ENCODE data around the gene FYTTD1.

FYTTD1 gene

DNA sequence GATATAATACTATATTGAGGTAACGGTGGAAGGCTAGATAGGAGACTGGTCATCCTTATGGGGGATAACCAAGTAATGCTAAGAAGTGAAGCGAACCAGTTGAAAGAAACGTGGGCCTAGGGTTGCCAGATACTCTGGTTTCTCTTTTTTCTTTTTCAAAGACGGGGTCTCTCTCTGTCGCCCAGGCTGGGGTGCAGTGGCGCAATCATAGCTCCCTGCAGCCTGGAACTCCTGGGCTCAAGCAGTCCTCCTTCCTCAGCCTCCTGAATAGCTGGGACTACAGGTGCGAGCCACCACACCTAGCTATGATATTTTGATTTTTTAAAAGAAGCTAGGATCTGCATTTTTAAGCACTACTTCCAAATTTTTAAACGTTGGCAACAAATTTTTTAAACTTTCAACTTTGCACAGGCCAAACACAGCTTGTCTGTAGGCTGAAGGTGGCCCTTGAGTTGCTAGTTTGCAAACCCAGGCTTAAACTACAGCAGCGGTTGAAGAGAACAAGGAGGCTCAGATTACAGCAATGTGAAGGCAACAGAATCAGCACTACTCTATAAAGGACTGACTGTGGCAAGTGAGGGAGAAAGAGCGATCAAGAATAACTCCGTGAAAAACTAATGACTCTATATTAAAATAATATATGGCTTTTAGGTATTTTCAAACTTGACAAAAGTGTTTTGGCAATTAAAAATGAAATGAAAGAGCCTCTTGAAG is 11.8 kb upstream of the FYTTD1 start:
- no peak for DNase-seq

GRCh38 chr3:197742787-197743186 is 6.9 kb upstream of the FYTTD1 start:
- DNase-seq: no peak

- DNase-seq: no peak
Measured at GRCh38 chr3:197746209-197746608, 3.5 kb upstream of the FYTTD1 start.

DNA sequence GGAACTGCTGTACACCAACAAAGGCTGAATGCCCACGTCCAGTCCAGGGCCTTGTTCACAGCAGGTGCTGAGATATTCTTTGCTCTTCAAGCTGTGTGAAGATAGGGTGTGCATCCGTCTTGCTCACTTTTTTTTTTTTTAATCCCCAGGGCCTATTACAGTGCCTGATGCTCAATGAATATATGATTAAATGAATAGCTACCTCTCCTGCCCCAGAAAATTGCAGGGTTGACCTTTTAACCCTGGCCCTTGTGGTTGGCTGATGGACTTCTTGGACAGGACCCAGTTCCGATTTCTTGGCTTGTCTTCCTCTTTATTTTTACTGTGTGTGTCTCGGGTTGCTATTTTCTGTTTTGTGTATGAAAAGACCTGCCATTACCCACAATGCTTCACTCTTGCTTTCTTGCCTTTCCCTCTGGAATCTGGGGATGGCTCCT is 2.9 kb upstream of the FYTTD1 start:
- DNase-seq: peak; percentile 94

DNA sequence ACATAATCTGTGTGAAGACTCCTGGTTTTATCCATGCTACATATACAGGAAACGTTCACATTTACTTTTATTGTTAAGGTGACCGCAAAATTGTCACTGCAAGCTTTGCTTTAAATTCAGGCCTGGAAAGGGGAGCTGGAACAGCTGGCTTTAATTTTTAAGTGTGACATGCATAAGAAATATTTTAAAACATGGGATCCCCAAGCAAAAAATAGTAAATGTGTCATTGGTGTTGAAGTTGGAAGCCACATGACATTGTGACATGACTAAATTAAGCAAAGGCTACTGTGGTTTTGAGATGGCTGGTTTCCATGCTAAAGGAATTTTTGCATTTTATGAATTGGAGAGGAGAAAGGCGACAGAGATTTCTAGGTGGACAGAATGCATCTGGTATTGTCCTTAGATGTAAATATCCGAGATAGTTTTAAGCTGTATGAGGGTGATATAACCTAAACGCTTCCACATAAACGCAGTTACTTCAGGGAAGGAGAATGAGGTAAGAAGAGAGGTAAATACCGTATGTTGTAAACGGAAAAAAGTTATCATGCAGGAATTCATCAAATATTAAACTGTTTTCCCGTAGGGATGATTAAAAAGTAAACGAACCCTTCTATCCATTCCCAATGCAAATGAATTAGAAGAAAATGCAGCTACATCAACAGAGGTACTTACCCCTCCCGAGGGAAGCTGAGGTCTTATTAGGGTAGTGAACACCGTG is 927 bp upstream of the FYTTD1 start:
- DNase-seq: no peak

DNA sequence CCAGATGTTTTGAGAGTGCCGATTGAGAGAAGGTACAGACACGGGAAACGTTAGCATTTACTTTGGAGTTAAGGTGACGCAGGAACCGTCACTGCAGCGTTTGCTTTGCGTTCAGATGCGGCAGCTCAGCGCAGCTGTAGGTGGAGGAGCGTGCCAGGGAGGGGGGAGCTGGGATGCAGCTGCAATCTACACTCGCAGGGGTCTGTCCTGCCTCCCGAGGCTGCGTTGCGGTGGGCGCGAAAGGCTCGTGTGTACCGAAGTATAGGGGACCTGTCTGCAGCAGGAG is 425 bp upstream of the FYTTD1 start:
- peak; percentile 80 for DNase-seq

- DNase-seq: peak; percentile 85
Measured at GRCh38 chr3:197750396-197750831, 731 bp downstream of the FYTTD1 start.

- peak; percentile 61 for DNase-seq
Measured at GRCh38 chr3:197750858-197751737, 1.4 kb downstream of the FYTTD1 start.

DNA sequence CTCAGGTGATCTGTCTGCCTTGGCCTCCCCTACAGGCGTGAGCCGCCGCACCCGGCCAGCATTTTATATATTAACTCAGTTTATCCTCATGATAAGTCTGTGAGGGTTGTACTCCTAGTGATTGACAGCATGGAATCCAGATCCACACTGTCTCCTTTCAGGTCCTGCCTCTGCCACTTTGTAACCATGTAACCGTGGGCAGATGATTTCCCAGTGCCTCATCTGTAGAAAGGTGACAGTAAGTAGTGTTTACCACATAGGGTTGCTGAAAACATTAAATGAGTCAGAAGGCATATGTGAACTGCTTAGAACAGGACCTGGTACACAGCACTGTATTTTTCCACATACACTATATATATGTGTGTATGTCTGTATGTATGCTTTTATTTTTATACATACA is 2.4 kb downstream of the FYTTD1 start:
- DNase-seq: no peak

DNA sequence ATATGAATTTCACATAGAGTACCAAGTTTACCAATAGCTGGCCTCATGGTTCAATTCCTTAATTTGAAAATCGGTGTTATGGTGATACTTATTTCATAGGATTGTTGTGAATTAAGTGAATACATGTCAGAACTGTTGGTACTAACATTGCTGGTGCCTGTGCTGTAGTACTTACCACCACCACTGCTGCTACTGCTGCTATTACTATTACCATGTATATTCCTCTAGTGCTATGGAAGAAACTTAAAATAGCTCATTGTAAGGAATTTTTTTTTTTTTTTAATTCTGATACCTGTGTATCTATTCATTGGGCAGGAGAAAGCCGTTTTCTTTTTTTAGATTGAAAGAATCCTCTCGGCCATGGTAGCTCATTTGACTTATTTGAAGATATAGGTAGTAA is 3.6 kb downstream of the FYTTD1 start:
- DNase-seq: no peak

GRCh38 chr3:197756704-197757103 is 7.0 kb downstream of the FYTTD1 start:
- DNase-seq: no peak

GRCh38 chr3:197758512-197758911 is 8.8 kb downstream of the FYTTD1 start:
- DNase-seq: no peak

- DNase-seq: no peak
Measured at GRCh38 chr3:197761784-197762183, 12.1 kb downstream of the FYTTD1 start.

- DNase-seq: no peak
Measured at GRCh38 chr3:197775317-197775716, 25.6 kb downstream of the FYTTD1 start.

DNA sequence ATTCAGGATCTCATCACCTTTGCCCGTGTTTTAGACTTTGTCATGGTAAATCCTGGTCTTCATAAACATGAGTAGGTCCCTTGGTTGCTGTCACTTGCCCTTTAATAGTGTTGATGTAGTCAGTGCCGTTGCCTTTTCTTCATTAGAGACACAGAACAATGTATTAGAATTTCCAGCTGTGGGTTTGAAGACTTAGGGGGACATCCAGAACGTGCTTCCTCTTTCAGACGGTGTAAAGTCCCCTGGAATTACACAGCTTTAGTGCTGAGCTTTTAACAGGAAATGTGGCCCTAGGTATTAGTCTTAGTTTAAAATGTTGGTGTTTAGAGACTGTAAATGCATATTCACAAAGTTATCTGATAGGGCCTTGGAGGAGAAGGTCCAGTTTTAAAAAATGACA is 32.5 kb downstream of the FYTTD1 start:
- DNase-seq: no peak

DNA sequence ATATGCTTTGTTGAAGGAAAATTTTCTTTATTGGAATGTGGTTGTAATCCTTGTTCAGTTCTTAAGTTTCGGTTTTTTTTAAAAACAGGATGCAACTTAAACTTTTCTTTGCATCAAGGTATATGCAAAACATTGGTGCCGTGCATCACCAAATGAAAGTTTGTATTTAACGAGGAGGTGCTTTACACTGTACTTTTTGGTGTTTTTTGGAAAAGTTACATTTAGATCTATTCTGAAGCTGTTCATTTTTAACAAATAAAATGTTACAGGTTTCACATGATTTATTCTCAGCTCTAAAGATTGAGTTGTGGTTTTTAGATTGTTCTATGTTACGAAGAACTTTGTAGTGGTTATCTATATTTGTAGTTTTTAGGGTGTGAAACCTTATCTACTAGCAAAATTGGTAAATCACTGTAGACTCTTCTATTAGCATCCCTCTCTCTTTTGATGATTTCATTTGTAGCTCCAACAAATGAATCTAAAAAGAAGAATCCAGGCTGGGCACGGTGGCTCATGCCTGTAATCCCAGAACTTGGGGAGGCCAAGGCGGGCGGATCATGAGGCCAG is 34.4 kb downstream of the FYTTD1 start:
- no peak for DNase-seq

GRCh38 chr3:197787412-197787811 is 37.7 kb downstream of the FYTTD1 start:
- DNase-seq: no peak

- DNase-seq: no peak
Measured at GRCh38 chr3:197789309-197789708, 39.6 kb downstream of the FYTTD1 start.

DNA sequence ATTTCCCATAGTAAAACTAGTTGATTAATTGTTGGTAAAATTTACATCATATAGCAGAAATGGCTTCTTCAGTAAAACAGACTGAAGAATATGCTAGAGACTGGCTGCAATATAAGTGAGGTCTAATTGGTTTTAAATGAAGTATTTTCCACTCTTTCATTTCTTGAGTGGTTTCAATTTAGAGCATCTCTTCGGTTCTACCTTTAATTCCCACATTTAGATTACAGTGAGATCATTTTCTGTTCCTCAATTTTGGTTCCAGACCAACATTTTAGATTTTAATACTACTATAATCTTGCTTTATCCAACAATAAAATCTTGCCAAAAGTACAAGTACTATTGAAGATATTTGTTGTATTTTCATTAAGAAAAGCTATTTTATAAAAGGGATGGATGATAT is 40.4 kb downstream of the FYTTD1 start:
- DNase-seq: no peak

DNA sequence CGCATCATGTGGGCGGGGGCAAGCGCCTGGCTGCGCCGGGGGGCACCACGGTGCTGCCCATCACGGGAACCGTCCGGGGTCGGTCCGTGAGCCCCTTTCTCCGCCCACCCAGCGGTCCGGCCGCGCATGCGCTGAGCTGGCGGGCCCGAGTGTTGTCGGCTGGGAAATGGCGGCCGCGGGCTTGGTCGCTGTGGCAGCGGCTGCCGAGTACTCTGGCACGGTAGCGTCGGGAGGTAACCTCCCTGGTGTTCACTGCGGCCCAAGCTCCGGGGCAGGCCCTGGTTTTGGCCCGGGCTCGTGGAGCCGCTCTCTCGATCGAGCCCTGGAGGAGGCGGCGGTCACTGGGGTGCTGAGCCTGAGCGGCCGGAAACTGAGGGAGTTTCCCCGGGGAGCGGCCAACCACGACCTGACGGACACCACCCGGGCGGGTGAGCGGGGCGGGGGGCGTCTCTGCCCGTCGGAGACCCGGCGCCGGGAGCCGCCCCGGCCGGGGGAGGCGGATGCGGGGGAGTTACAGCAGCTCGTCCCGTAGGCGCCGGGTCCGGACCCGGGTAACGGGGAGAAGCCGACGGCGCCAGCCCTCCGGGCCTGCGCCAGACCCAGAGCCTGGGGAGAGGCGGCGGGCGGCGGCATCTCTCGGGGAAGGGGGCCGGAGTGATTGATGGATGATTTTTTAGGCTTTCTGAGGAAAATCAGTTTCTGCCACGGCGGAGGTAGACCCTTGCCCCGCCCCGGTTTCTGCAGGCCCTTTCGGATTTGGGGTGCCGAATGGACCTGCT is 41.6 kb downstream of the FYTTD1 start, which contains the start of gene LRCH3:
TSS of gene LRCH3 (plus strand) at position 142 of the 779 bp plus-strand sequence. CDS start at position 167, 25 bp downstream.
- peak; percentile 77 for DNase-seq

DNA sequence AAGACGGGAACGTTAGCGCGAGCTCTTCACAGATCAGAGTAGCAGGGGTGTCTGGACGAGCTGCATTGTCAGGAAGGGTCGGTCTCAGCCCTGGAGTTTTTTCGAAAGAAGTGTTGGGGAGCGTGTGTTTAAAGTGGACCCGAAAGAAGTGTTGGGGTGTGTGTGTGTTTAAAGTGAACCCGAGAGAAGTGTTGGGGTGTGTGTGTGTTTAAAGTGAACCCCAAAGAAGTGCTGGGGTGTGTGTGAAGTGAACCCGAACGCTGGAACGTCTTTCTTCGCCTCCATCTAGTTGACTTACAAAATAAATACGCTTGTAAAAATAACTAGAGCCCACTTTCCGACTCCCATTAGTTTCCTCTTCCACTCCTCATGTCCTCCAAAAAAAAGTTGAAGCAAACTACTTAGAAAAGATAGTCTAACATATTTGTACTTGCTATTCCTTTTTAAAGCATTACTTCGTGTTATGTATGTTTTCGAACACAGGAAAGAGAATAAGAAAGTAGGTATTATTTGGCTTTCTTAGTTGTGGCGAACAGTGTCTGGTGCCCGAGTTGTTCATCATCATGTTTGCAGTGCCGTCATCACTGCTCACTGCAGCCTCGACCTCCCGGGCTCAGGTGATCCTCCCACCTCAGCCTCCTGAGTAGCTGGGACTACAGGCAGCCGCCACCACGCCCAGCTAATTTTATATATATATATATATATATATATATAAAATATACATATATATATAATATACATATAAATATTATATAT is 42.4 kb downstream of the FYTTD1 start:
- no peak for DNase-seq

GRCh38 chr3:197793247-197793646 is 43.6 kb downstream of the FYTTD1 start:
- DNase-seq: no peak
